Naive thymus-derived CD4-positive, alpha-beta T cell (primary cell): ENCODE results near the gene MAP4K5. TPM values are rescaled to one million over a fixed set of nuclear protein-coding genes. Genes with fewer than 3 reads are reported as not detected.
A peak's percentile ranks its signal among the peaks of the same experiment; 100 is the strongest.

Experiments
- ATAC-seq: fragments of 150-1000 bp; cut with Tn5 transposase; 2 replicates; pipeline ENCODE4 v1.10.0; 2021; ENCODE audit warnings: mild to moderate bottlenecking, moderate library complexity
- CTCF ChIA-PET: fragments of 350-600 bp; sonication (Branson Sonifier 250); formaldehyde crosslinking; loops from one replicate; lab custom pipeline; 2021; ENCODE audit warnings: antibody characterized with exemption; lab: Charles Lee
- POLR2A ChIA-PET: fragments of 350-600 bp; sonication (Branson Sonifier 250); formaldehyde crosslinking; loops from one replicate; lab custom pipeline; 2021; ENCODE audit warnings: antibody characterized with exemption, inconsistent platforms; lab: Charles Lee
- DNase-seq, 9 donors: peaks; one replicate each; pipeline versions ENCODE4 v3.0.0 to v3.0.0-alpha.2; 2020 to 2022; ENCODE audit warnings: mixed read lengths in 1 of 9
- H3K27ac ChIP-seq: one replicate; pipeline ENCODE4 v1.7.0; 2013; ENCODE audit warnings: mild to moderate bottlenecking, low read depth, low read length, moderate library complexity
- H3K27me3 ChIP-seq, 2 donors: one replicate each; pipeline ENCODE4 v1.7.0; 2013; ENCODE audit warnings: low read length in 2 of 2, mild to moderate bottlenecking in 2 of 2, moderate library complexity in 2 of 2; ENCODE audit not compliant: control insufficient read depth in 2 of 2, insufficient read depth in 2 of 2
- H3K36me3 ChIP-seq, 3 experiments: 1 replicate in 2 of 3; 2 replicates in 1 of 3; pipeline ENCODE4 v1.7.0; 2013; ENCODE audit warnings: low read length in 3 of 3, mild to moderate bottlenecking in 3 of 3, moderate library complexity in 1 of 3; ENCODE audit not compliant: insufficient read depth in 3 of 3, control insufficient read depth in 2 of 3
- H3K4me1 ChIP-seq, 2 donors: one replicate each; pipeline ENCODE4 v1.7.0; 2013; ENCODE audit warnings: low read length in 2 of 2, mild to moderate bottlenecking in 2 of 2, moderate library complexity in 1 of 2; ENCODE audit not compliant: control insufficient read depth in 2 of 2, insufficient read depth in 2 of 2
- H3K4me3 ChIP-seq: 2 replicates; pipeline ENCODE4 v1.7.0; 2013; ENCODE audit warnings: mild to moderate bottlenecking, low read length
- H3K9me3 ChIP-seq, 3 experiments: 1 replicate in 2 of 3; 2 replicates in 1 of 3; pipeline ENCODE4 v1.7.0; 2013; ENCODE audit warnings: low read length in 3 of 3; ENCODE audit not compliant: control insufficient read depth in 2 of 3
- H3K27ac Mint-ChIP-seq, 9 donors: one replicate each; pipeline ENCODE4 v1.8.0; 2020 to 2022; ENCODE audit warnings: mixed read lengths in 9 of 9, mild to moderate bottlenecking in 8 of 9, moderate library complexity in 5 of 9, inconsistent platforms in 2 of 9
- H3K27me3 Mint-ChIP-seq, 5 donors: one replicate each; pipeline ENCODE4 v1.8.0; 2021 to 2022; ENCODE audit warnings: mixed read lengths in 5 of 5, mild to moderate bottlenecking in 1 of 5
- H3K36me3 Mint-ChIP-seq, 5 donors: one replicate each; pipeline ENCODE4 v1.8.0; 2020 to 2022; ENCODE audit warnings: mixed read lengths in 5 of 5, mild to moderate bottlenecking in 3 of 5, inconsistent platforms in 1 of 5
- H3K4me1 Mint-ChIP-seq, 7 donors: one replicate each; pipeline ENCODE4 v1.8.0; 2020 to 2022; ENCODE audit warnings: mixed read lengths in 7 of 7, mild to moderate bottlenecking in 3 of 7, inconsistent platforms in 1 of 7
- H3K4me3 Mint-ChIP-seq, 10 donors: one replicate each; pipeline ENCODE4 v1.8.0; 2020 to 2022; ENCODE audit warnings: mild to moderate bottlenecking in 10 of 10, mixed read lengths in 10 of 10, moderate library complexity in 6 of 10, inconsistent platforms in 2 of 10
- H3K9me3 Mint-ChIP-seq, 11 donors: one replicate each; pipeline ENCODE4 v1.8.0; 2020 to 2022; ENCODE audit warnings: mixed read lengths in 11 of 11, mild to moderate bottlenecking in 4 of 11, inconsistent platforms in 1 of 11, moderate library complexity in 1 of 11
- intact Hi-C, 2 donors: fragments of 100-400 bp; cut with micrococcal nuclease; formaldehyde crosslinking; loops; one replicate each; pipeline ENCODE4 v1.15.1; 2023
- polyA plus RNA-seq, 2 donors: library from polyadenylated mRNA; unstranded; fragments of 300-500 nt; fragmentation: Illumina TruSeq; gene quantifications; one replicate each; pipeline ENCODE4 v1.2.3, GENCODE V29; 2021
- total RNA-seq, 6 experiments: library from RNA in 5 of 6; stranded (reverse) in 5 of 6; gene quantifications; 1 replicate in 5 of 6; 2 replicates in 1 of 6; pipeline ENCODE4 v1.2.3 and lab custom pipeline; 2021 to 2026

Gene MAP4K5
- total and polyA plus RNA-seq, 7 experiments from 2014 or later, result 15.4 to 47.5 (median 32.5) TPM

DNA sequence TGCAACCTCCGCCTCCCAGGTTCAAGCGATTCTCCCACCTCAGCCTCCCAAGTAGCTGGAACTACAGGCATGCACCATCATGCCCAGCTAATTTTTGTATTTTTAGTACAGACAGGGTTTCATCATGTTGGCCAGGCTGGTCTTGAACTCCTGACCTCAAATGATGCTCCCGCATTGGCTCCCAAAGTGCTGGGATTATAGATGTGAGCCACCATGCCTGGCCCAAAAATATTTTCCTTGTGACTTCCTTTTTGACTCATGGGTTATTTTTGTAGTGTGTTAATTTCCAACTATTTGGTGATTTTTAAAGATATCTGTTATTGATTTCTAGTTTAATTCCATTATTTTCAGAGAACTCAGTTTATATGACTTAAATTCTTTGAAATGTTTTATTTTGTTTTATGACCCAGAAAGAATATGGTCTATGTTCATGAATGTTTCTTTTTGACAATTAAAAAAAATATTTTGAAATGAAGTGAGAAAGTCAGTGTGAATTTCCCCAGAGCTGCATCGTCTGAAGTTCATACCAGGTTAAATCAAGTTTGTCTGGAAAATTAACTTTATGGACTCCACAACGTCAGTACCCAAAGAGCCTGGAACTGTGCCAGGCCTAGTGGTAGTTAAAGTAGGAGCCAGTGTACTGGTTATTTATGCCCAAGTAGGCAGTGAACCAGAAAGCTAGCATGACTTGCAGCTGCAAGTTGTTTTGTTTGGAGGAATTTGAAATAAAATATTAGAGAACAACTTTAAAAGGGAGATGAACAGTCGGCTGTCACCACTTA, 132.9 kb downstream of the MAP4K5 start:
- CTCF ChIA-PET, result no interaction called here

GRCh38 chr14:50398189-50398580, 134.2 kb downstream of the MAP4K5 start:
- Mint-ChIP-seq H3K4me3 (peak overlapping the region in 6 of 10 donors; percentile 34 to 95 (median 49)), H3K27ac (no peak overlapping the region)
- DNase-seq, result no peak

More for the DNA sequence above, 132.9 kb downstream of the MAP4K5 start:
- peaks cover 11 to 22% (median 12%) of the 10 kb centered on the region in 7 donors for H3K4me1 Mint-ChIP-seq
- Histone ChIP-seq H3K27me3 (no peaks in the 10 kb centered on the region), H3K36me3 (no peaks in the 10 kb centered on the region), H3K9me3 (no peaks in the 10 kb centered on the region), H3K27ac (no peak overlapping the region), H3K4me1 (no peaks in the 10 kb centered on the region), H3K4me3 (no peak overlapping the region)
- no peak overlapping the region for H3K27ac Mint-ChIP-seq
- peaks cover 0 to 22% (median 4%) of the 10 kb centered on the region in 5 donors for H3K27me3 Mint-ChIP-seq
- H3K36me3 Mint-ChIP-seq, result peaks cover 0 to 3% (median 0%) of the 10 kb centered on the region in 5 donors
- H3K4me3 Mint-ChIP-seq, result no peak overlapping the region
- POLR2A ChIA-PET, result no interaction called here
- ATAC-seq (no peak), DNase-seq (no peak)
- no peaks in the 10 kb centered on the region for H3K9me3 Mint-ChIP-seq
- intact Hi-C loops, result loop anchor here in 1 of 2 donors (5.0 kb wide), 1 partner anchor 133 kb away; the partner anchor contains the start of gene MAP4K5

DNA sequence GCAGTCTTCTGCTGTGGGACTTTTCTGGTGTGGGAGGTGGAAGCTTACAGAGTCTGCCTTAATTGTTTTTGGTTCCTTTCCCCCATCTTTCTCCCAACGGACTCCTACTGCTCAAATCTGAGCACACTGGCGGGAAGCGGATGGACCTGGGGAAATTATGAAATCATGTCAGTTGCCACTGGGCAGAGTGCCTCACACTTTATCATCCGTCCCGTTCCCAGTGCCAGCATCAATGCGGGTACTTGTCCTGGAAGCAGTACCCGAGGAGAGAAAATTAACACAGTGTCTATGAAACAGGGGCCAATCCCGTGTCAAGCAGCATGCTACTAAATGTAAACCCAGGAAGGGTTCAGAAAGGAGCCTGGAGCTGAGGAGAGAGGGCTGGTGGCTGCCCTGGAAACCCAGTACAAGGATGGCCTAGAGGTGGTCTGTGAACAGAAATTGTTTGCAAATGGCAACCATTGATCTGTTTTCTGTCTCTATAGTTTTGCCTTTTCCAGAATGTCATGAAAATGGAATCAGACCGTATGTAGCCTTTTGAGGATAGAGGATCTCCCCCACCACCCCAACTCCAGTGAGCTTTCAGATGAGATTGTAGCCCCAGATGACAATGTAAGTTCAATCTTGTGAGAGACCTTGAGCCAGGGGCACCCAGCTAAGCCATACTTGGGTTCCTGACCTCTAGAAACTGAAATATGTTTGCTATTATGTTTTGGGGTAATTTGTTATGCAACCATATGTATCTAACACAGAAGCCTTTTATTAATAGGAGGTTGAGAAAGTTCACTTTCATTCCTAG, 134.8 kb downstream of the MAP4K5 start:
- CTCF ChIA-PET, result no interaction called here
- intact Hi-C loops, result loop anchor here (1.0 to 5.0 kb wide), 3 partner anchors 34 to 135 kb away; partner anchors contain the start of genes DMAC2L (in 1 of the 2), L2HGDH (in 1 of the 2) and MAP4K5 (in 1 of the 2)
- peak overlapping the region in 5 of 9 donors; percentile 18 to 80 (median 61) for H3K27ac Mint-ChIP-seq

More at GRCh38 chr14:50398189-50398580, 134.2 kb downstream of the MAP4K5 start:
- Histone ChIP-seq H3K36me3 (no peaks in the 10 kb centered on the region), H3K4me3 (no peak overlapping the region), H3K27ac (no peak overlapping the region), H3K9me3 (no peaks in the 10 kb centered on the region), H3K4me1 (no peaks in the 10 kb centered on the region), H3K27me3 (no peaks in the 10 kb centered on the region)
- Mint-ChIP-seq H3K4me1 (peaks cover 11 to 24% (median 12%) of the 10 kb centered on the region in 7 donors), H3K36me3 (peaks cover 0 to 3% (median 0%) of the 10 kb centered on the region in 5 donors), H3K9me3 (no peaks in the 10 kb centered on the region), H3K27me3 (peaks cover 0 to 24% (median 4%) of the 10 kb centered on the region in 5 donors)
- no peak for ATAC-seq
- ChIA-PET POLR2A (no interaction called here), CTCF (no interaction called here)
- intact Hi-C loops, result loop anchor here in 1 of 2 donors (5.0 kb wide), 1 partner anchor 134 kb away; the partner anchor contains the start of gene MAP4K5

DNA sequence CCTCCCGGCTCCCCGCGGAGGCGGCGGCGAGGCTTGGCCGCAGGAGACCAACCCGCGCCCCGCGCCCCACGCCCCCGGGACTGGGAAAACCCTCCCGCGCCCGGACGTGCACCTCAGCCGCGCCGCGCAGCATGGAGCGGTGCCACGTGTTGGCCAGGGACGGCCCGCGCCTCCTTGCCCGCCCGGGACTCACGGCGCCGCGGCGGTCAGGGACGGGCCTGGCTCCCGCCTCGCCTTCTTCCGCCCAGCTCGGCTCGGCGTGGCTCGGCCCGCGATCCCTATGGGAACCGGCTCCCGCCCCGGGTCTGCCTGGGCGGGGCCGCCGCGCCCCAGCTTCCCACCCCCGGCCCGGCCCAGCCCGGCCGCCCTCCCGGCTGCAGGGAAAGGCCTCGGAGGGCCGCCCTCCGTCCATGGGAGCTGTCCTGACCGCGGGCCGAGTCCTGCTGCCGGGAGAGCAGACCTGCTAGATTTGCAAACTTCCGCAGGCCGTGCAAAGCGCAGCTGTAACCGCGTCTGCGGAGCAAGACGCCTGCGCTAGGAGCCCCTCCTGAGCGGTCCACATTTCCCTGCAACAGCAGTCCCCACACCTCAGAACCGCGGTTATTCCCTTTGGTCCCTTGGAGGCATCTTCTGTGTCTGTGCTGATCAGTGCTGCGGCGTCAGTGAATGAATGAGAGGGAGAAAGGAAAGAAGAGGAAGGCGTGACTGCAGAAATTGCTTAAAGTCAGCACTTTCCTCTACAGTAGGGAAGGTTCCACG, 135.6 kb downstream of the MAP4K5 start, which contains the start of gene CDKL1:
CDKL1 (minus strand) TSS at position 251 of the 759 bp plus-strand sequence. CDS start 1,013 bp downstream, outside the sequence.
- Mint-ChIP-seq H3K9me3 (no peaks in the 10 kb centered on the region), H3K4me1 (peaks cover 11 to 24% (median 12%) of the 10 kb centered on the region in 7 donors), H3K27me3 (peaks cover 0 to 24% (median 6%) of the 10 kb centered on the region in 5 donors), H3K36me3 (peaks cover 0 to 5% (median 0%) of the 10 kb centered on the region in 5 donors), H3K4me3 (peak within 1 kb of the TSS; percentile 83 to 95 (median 89)), H3K27ac (peak within 1 kb of the TSS in 8 of 9 donors; percentile 14 to 80 (median 44))
- H3K4me1 ChIP-seq, result no peaks in the 10 kb centered on the region
- DNase-seq (peak; percentile 9 to 74 (median 17)), ATAC-seq (peak; percentile 78)
- peak within 1 kb of the TSS; percentile 78 for H3K4me3 ChIP-seq
- H3K9me3 ChIP-seq, result no peaks in the 10 kb centered on the region
- no peak within 1 kb of the TSS for H3K27ac ChIP-seq
- intact Hi-C loops, result loop anchor here (1.0 to 5.0 kb wide), 4 partner anchors 34 to 135 kb away; partner anchors contain the start of genes DMAC2L (in 1 of the 2), L2HGDH (in 1 of the 2) and MAP4K5 (in 1 of the 2)
- ChIA-PET POLR2A (interaction anchor here (0.5 to 0.6 kb wide), 2 partner anchors 108 to 505 kb away, joined by 3 read pairs; no protein-coding TSS in a partner anchor), CTCF (no interaction called here)
- no peaks in the 10 kb centered on the region for H3K27me3 ChIP-seq
- H3K36me3 ChIP-seq, result no peaks in the 10 kb centered on the region

More for the DNA sequence above, 134.8 kb downstream of the MAP4K5 start:
- Mint-ChIP-seq H3K27me3 (peaks cover 0 to 24% (median 4%) of the 10 kb centered on the region in 5 donors), H3K4me1 (peaks cover 11 to 24% (median 12%) of the 10 kb centered on the region in 7 donors), H3K9me3 (no peaks in the 10 kb centered on the region), H3K36me3 (peaks cover 0 to 3% (median 0%) of the 10 kb centered on the region in 5 donors), H3K4me3 (peak overlapping the region; percentile 82 to 95 (median 86))
- POLR2A ChIA-PET, result interaction anchor here (0.5 kb wide), 1 partner anchor 108 kb away, joined by 3 read pairs; no protein-coding TSS in a partner anchor
- no peaks in the 10 kb centered on the region for H3K4me1 ChIP-seq
- no peak for DNase-seq
- H3K9me3 ChIP-seq, result no peaks in the 10 kb centered on the region
- no peaks in the 10 kb centered on the region for H3K36me3 ChIP-seq
- H3K4me3 ChIP-seq, result peak overlapping the region; percentile 78
- no peaks in the 10 kb centered on the region for H3K27me3 ChIP-seq
- no peak overlapping the region for H3K27ac ChIP-seq
- ATAC-seq, result peak; percentile 8

DNA sequence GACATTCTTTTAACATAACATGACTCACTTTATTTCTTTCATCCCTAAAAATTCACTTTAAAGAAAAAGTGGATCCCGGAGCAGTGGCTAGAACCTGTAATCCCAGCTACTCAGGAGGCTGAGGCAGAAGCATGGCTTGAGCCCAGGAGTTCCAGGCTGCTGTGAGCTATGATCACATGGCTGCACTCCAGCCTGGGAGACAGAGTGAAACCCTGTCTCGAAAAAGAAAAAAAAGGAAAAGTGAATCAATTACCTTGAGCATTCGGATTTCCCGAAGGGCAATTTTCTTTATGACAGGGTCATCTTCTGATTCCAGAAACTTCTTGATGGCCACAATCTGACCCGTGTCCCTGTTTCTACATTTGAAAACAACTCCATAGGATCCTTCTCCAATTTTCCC, 136.9 kb downstream of the MAP4K5 start:
- no peaks in the 10 kb centered on the region for H3K27me3 ChIP-seq
- H3K9me3 ChIP-seq, result no peaks in the 10 kb centered on the region
- POLR2A ChIA-PET, result no interaction called here
- intact Hi-C loops, result loop anchor here in 1 of 2 donors (5.0 kb wide), 1 partner anchor 137 kb away; the partner anchor contains the start of gene MAP4K5
- peaks cover 11 to 24% (median 12%) of the 10 kb centered on the region in 7 donors for H3K4me1 Mint-ChIP-seq
- no peaks in the 10 kb centered on the region for H3K36me3 ChIP-seq
- CTCF ChIA-PET, result no interaction called here
- H3K4me3 ChIP-seq, result no peak overlapping the region
- no peak overlapping the region for H3K27ac ChIP-seq
- DNase-seq, result no peak
- ATAC-seq, result no peak
- H3K36me3 Mint-ChIP-seq, result peaks cover 0 to 5% (median 0%) of the 10 kb centered on the region in 5 donors
- H3K4me3 Mint-ChIP-seq, result peak overlapping the region in 9 of 10 donors; percentile 7 to 92 (median 89)
- peaks cover 0 to 24% (median 6%) of the 10 kb centered on the region in 5 donors for H3K27me3 Mint-ChIP-seq
- no peaks in the 10 kb centered on the region for H3K9me3 Mint-ChIP-seq
- H3K4me1 ChIP-seq, result no peaks in the 10 kb centered on the region
- no peak overlapping the region for H3K27ac Mint-ChIP-seq
